ACC112 (cell line): ENCODE measurements around the gene PPP6R3.

Experiments
- H2AFZ ChIP-seq: fragments of 200-600 bp; sonication (generic); one replicate; pipeline ENCODE4 v1.6.0; 2017; ENCODE audit warnings: antibody characterized with exemption, low read length; ENCODE audit not compliant: unreplicated experiment
- H3K27ac ChIP-seq: fragments of 200-600 bp; sonication (generic); 2 replicates; pipeline ENCODE4 v1.5.1; 2014; ENCODE audit warnings: low read depth, mild to moderate bottlenecking, antibody characterized with exemption, low read length, moderate library complexity
- H3K27me3 ChIP-seq: fragments of 200-600 bp; sonication (generic); 2 replicates; pipeline ENCODE4 v1.6.1; 2014; ENCODE audit warnings: mild to moderate bottlenecking, antibody characterized with exemption, low read length, moderate library complexity, mixed read lengths; ENCODE audit not compliant: insufficient read depth
- H3K36me3 ChIP-seq: fragments of 200-600 bp; sonication (generic); 2 replicates; pipeline ENCODE4 v1.6.1; 2016; ENCODE audit warnings: mild to moderate bottlenecking, antibody characterized with exemption, low read length, moderate library complexity, mixed read lengths; ENCODE audit not compliant: insufficient read depth
- H3K4me1 ChIP-seq: fragments of 200-600 bp; sonication (generic); one replicate; pipeline ENCODE4 v1.6.1; 2016; ENCODE audit warnings: low read length, mixed read lengths; ENCODE audit not compliant: insufficient read depth, unreplicated experiment, control insufficient read depth
- H3K4me3 ChIP-seq: fragments of 200-600 bp; sonication (generic); 2 replicates; pipeline ENCODE4 v1.5.1; 2014; ENCODE audit warnings: mild to moderate bottlenecking, low read depth, low read length
- H3K79me2 ChIP-seq: fragments of 200-600 bp; sonication (generic); one replicate; pipeline ENCODE4 v1.6.0; 2016; ENCODE audit warnings: low read length; ENCODE audit not compliant: control insufficient read depth, unreplicated experiment, insufficient read depth

PPP6R3 gene

DNA sequence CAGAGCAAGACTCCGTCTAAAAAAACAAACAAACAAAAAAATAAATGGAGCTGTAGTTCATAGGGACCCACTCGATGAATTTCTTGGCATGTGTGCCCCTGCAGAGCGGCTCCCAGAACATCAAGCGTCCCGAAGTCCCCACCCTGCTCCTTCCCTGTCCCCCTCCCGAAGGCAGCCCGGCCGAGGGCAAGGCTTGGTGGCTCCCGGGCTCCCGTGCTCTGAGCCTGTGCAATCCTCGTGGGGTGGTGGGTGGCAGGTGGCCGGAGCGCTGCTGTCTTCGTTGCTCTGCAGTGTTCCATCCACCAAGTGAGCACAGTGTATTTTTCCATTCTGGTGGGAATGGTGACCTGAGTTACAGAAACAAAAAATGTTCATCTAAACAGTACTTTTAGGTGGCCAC, 190.2 kb downstream of the PPP6R3 start:
- no peak overlapping the region for H3K27ac ChIP-seq
- no peaks in the 10 kb centered on the region for H3K79me2 ChIP-seq
- H3K27me3 ChIP-seq = peaks cover 61% of the 10 kb centered on the region
- no peaks in the 10 kb centered on the region for H3K36me3 ChIP-seq
- no peak overlapping the region for H2AFZ ChIP-seq
- H3K4me1 ChIP-seq = no peaks in the 10 kb centered on the region
- no peak overlapping the region for H3K4me3 ChIP-seq

- Histone ChIP-seq H3K4me3 (no peak overlapping the region), H2AFZ (no peak overlapping the region), H3K27me3 (peaks cover 59% of the 10 kb centered on the region), H3K36me3 (no peaks in the 10 kb centered on the region), H3K27ac (no peak overlapping the region), H3K4me1 (no peaks in the 10 kb centered on the region), H3K79me2 (no peaks in the 10 kb centered on the region)
Observed at GRCh38 chr11:68651208-68651984, 190.8 kb downstream of the PPP6R3 start.

- Histone ChIP-seq H3K27ac (no peak overlapping the region), H3K79me2 (no peaks in the 10 kb centered on the region), H3K4me1 (no peaks in the 10 kb centered on the region), H2AFZ (no peak overlapping the region), H3K36me3 (no peaks in the 10 kb centered on the region), H3K27me3 (peaks cover 52% of the 10 kb centered on the region), H3K4me3 (no peak overlapping the region)
Observed at GRCh38 chr11:68651985-68652682, 191.6 kb downstream of the PPP6R3 start.

GRCh38 chr11:68652683-68653156, 192.2 kb downstream of the PPP6R3 start:
- H3K27me3 ChIP-seq = peaks cover 46% of the 10 kb centered on the region
- H3K36me3 ChIP-seq = no peaks in the 10 kb centered on the region
- H3K4me1 ChIP-seq = no peaks in the 10 kb centered on the region
- H2AFZ ChIP-seq = no peak overlapping the region
- H3K27ac ChIP-seq = no peak overlapping the region
- no peak overlapping the region for H3K4me3 ChIP-seq
- no peaks in the 10 kb centered on the region for H3K79me2 ChIP-seq

GRCh38 chr11:68653486-68654430, 193.2 kb downstream of the PPP6R3 start:
- H3K4me3 ChIP-seq = no peak overlapping the region
- no peaks in the 10 kb centered on the region for H3K36me3 ChIP-seq
- H3K27ac ChIP-seq = no peak overlapping the region
- H3K4me1 ChIP-seq = peaks cover 3% of the 10 kb centered on the region
- H3K79me2 ChIP-seq = no peaks in the 10 kb centered on the region
- peaks cover 40% of the 10 kb centered on the region for H3K27me3 ChIP-seq
- H2AFZ ChIP-seq = no peak overlapping the region

- Histone ChIP-seq H3K4me1 (peaks cover 12% of the 10 kb centered on the region), H3K36me3 (no peaks in the 10 kb centered on the region), H2AFZ (no peak overlapping the region), H3K4me3 (no peak overlapping the region), H3K27me3 (peaks cover 28% of the 10 kb centered on the region; the same call in 1 of the 2 replicates), H3K27ac (no peak overlapping the region), H3K79me2 (no peaks in the 10 kb centered on the region)
Observed at GRCh38 chr11:68654978-68655377, 194.4 kb downstream of the PPP6R3 start.

- Histone ChIP-seq H3K36me3 (no peaks in the 10 kb centered on the region), H3K27me3 (peaks cover 24% of the 10 kb centered on the region; the same call in 1 of the 2 replicates), H3K79me2 (no peaks in the 10 kb centered on the region), H3K4me3 (no peak overlapping the region), H2AFZ (no peak overlapping the region), H3K27ac (no peak overlapping the region), H3K4me1 (peaks cover 12% of the 10 kb centered on the region)
Observed at GRCh38 chr11:68655406-68655805, 194.9 kb downstream of the PPP6R3 start.

DNA sequence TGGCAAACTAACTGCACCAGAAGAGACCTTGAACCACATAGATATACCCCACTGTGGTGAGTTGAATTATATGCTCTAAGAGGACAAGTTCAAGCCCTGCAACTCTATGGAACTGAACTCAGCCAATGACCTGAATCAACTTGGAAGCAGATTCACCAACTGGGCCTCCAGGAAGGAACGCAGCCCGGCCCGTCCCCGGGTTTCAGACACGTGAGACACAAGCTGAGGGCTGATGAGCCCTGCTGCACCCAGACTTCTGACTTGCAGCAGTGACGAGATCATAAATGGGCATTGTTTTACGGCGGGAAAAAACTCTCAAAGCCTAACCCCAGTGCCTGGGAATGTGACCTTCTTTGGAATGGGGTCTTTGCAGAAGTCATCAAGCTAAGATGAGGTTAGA, 195.3 kb downstream of the PPP6R3 start:
- H3K27ac ChIP-seq = no peak overlapping the region
- H3K27me3 ChIP-seq = peaks cover 24% of the 10 kb centered on the region; the same call in 1 of the 2 replicates
- no peaks in the 10 kb centered on the region for H3K79me2 ChIP-seq
- H3K36me3 ChIP-seq = no peaks in the 10 kb centered on the region
- no peak overlapping the region for H2AFZ ChIP-seq
- H3K4me3 ChIP-seq = no peak overlapping the region
- peaks cover 12% of the 10 kb centered on the region for H3K4me1 ChIP-seq

- Histone ChIP-seq H3K79me2 (no peaks in the 10 kb centered on the region), H3K36me3 (no peaks in the 10 kb centered on the region), H3K4me1 (peaks cover 12% of the 10 kb centered on the region), H3K27me3 (peaks cover 33% of the 10 kb centered on the region), H2AFZ (no peak overlapping the region), H3K4me3 (no peak overlapping the region), H3K27ac (no peak overlapping the region)
Observed at GRCh38 chr11:68657021-68657780, 196.6 kb downstream of the PPP6R3 start.

- Histone ChIP-seq H3K27ac (0 out of 2 replicates have a peak overlapping the region, but pooled peaks have one; percentile 76), H2AFZ (no peak overlapping the region), H3K4me3 (no peak overlapping the region), H3K27me3 (peaks cover 41% of the 10 kb centered on the region), H3K36me3 (no peaks in the 10 kb centered on the region), H3K4me1 (peaks cover 12% of the 10 kb centered on the region), H3K79me2 (no peaks in the 10 kb centered on the region)
Observed at GRCh38 chr11:68658097-68658496, 197.5 kb downstream of the PPP6R3 start.
